Measurements from ENCODE around the gene KIF14. TPM values are rescaled to one million over a fixed set of nuclear protein-coding genes. Genes with fewer than 3 reads are reported as not detected.

The KIF14 gene
- total and polyA plus RNA-seq, 2 donors (not counting 3 experiments of a cell fraction or from before 2014, with no cell fraction given) = 1.5 to 13.8 TPM

DNA sequence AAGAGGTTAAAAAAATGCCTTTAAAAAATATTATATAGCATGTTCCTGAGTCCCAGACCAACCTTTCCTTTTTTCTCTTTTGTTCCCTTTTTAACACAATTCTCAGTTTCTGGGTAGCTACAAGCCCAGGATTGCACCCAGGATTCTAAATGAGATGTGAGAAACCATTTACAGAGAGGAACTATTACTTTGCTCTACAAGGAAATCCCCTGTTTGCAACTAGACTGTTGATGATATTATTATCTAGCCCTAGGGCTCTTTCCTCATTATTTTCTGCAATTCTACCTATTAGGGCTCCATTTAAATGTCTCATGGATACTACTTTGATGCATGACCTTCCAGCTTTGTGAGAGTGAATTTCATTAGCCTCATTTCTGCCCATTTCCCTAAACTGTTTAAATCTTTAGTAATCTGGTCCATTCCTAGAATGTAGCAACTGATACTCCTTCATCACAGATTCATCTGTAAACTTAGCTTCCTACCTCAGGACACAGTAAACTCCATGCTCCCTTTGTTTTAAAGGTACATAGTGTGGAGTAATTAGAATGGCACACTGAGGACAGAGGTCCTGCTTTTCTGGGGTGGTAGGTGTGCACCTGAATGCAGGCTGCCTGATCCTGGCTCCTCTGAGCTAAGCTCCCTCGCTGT lies 7.1 kb upstream of the KIF14 start:
- TF ChIP-seq MYC (IDR thresholded peaks at IDR 0.05; ENCODE audit: low read depth, low read length) (no peak), GATA2 (IDR thresholded peaks at IDR 0.05; ENCODE audit: insufficient read depth, insufficient read length, low read depth, low read length) (no peak), POLR2A (IDR thresholded peaks at IDR 0.05; ENCODE audit: low read depth, low read length) (no peak), FOS (IDR thresholded peaks at IDR 0.05; ENCODE audit: borderline replicate concordance, insufficient read depth, low read length) (no peak), JUN (IDR thresholded peaks at IDR 0.05; ENCODE audit: borderline replicate concordance, insufficient read depth, insufficient read length, low read depth) (no peak), POLR2AphosphoS5 (IDR thresholded peaks at IDR 0.05; ENCODE audit: insufficient read depth, low read depth, low read length) (no peak), EZH2 (IDR thresholded peaks at IDR 0.05; ENCODE audit: borderline replicate concordance, low read depth, low read length, severe bottlenecking) (no peak)
- TF ChIP-seq, protein P1, sequence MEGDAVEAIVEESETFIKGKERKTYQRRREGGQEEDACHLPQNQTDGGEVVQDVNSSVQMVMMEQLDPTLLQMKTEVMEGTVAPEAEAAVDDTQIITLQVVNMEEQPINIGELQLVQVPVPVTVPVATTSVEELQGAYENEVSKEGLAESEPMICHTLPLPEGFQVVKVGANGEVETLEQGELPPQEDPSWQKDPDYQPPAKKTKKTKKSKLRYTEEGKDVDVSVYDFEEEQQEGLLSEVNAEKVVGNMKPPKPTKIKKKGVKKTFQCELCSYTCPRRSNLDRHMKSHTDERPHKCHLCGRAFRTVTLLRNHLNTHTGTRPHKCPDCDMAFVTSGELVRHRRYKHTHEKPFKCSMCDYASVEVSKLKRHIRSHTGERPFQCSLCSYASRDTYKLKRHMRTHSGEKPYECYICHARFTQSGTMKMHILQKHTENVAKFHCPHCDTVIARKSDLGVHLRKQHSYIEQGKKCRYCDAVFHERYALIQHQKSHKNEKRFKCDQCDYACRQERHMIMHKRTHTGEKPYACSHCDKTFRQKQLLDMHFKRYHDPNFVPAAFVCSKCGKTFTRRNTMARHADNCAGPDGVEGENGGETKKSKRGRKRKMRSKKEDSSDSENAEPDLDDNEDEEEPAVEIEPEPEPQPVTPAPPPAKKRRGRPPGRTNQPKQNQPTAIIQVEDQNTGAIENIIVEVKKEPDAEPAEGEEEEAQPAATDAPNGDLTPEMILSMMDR (IDR thresholded peaks at IDR 0.05; ENCODE audit: extremely low read depth in 1 of 2, insufficient read depth in 1 of 2, low read depth in 1 of 2, low read length in 2 of 2) = no peak
- TF ChIP-seq, protein P2, sequence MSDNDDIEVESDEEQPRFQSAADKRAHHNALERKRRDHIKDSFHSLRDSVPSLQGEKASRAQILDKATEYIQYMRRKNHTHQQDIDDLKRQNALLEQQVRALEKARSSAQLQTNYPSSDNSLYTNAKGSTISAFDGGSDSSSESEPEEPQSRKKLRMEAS (IDR thresholded peaks at IDR 0.05; ENCODE audit: insufficient read depth, insufficient read length) = no peak

More for the DNA sequence above, 7.1 kb upstream of the KIF14 start:
- ChIA-PET POLR2A (no interaction called here), CTCF (interaction anchor here (0.6 to 1.2 kb wide), 3 partner anchors 13 to 176 kb away, joined by 3 to 4 read pairs (median 3); no protein-coding TSS in a partner anchor)
- H3K27ac ChIP-seq (ENCODE audit: insufficient read depth, low read depth, low read length) = no peak overlapping the region
- H4K20me1 ChIP-seq (replicated peaks; ENCODE audit: control insufficient read depth, extremely low read depth, insufficient read depth, low read length) = no peaks in the 10 kb centered on the region
- DNase-seq (ENCODE audit: low read depth, low spot score) (no peak), FAIRE-seq (no peak)
- no peak overlapping the region for H3K4me2 ChIP-seq (ENCODE audit: insufficient read depth, low read length)
- dilution Hi-C loops (cut with MboI; ENCODE audit: extremely low pct_ligation_motif_present, low sequenced_read_pairs) = no loop called here
- H2AFZ ChIP-seq (ENCODE audit: low read depth, low read length) = no peak overlapping the region
- no TSS peak for BruUV-seq (replicated peaks)
- H3K9me1 ChIP-seq (replicated peaks; ENCODE audit: control insufficient read depth, extremely low read depth, insufficient read depth, low read length) = no peaks in the 10 kb centered on the region
- no peaks in the 10 kb centered on the region for H3K79me2 ChIP-seq (ENCODE audit: control insufficient read depth, insufficient read depth, low read length)
- no peaks in the 10 kb centered on the region for H3K36me3 ChIP-seq (ENCODE audit: control insufficient read depth in 2 of 2, extremely low read depth in 1 of 2, insufficient read depth in 2 of 2, low read length in 2 of 2)
- H3K9ac ChIP-seq (replicated peaks; ENCODE audit: extremely low read depth, insufficient read depth, low read length) = no peak overlapping the region
- no peaks in the 10 kb centered on the region for H3K9me3 ChIP-seq (replicated peaks; ENCODE audit: control insufficient read depth, insufficient read depth, low read length)
- no peak overlapping the region for H3K4me3 ChIP-seq (replicated peaks in 1 of 3; ENCODE audit: insufficient read depth in 1 of 3, low read depth in 1 of 3, low read length in 3 of 3)
- no peaks in the 10 kb centered on the region for H3K27me3 ChIP-seq (ENCODE audit: control insufficient read depth in 2 of 2, insufficient read depth in 2 of 2, low read length in 2 of 2)
- intact Hi-C loops (cut with micrococcal nuclease) = no loop called here
- H3K4me1 ChIP-seq (ENCODE audit: control insufficient read depth, extremely low read depth, insufficient read depth, low read length) = peaks cover 3% of the 10 kb centered on the region

All from endothelial cell of umbilical vein (primary cell).